CD4-positive, alpha-beta T cell (primary cell): ENCODE data around the gene TEX19. TPM values are rescaled to one million over a fixed set of nuclear protein-coding genes. Genes with fewer than 3 reads are reported as not detected.
"Not testable (repeated sequence)": the region's sequence is repeated elsewhere in the genome, so short reads cannot be mapped to it uniquely, and the experiment has no call there.

Source experiments
- ATAC-seq: fragments of 200-7000 bp; cut with Tn5 transposase; one replicate; pipeline ENCODE4 v1.10.0; 2022; ENCODE audit warnings: mild to moderate bottlenecking; ENCODE audit not compliant: poor library complexity
- CTCF ChIA-PET: fragments of 350-600 bp; sonication (Branson Sonifier 250); formaldehyde crosslinking; loops from one replicate; lab custom pipeline; 2021; ENCODE audit warnings: antibody characterized with exemption, inconsistent platforms; lab: Charles Lee
- POLR2A ChIA-PET: fragments of 350-600 bp; sonication (Branson Sonifier 250); formaldehyde crosslinking; loops from one replicate; lab custom pipeline; 2021; ENCODE audit warnings: antibody characterized with exemption, inconsistent platforms; lab: Charles Lee
- DNase-seq, 14 experiments: peaks; one replicate each; pipeline ENCODE4 v3.0.0-alpha.2; 2013 to 2020; ENCODE audit warnings: mixed read lengths in 2 of 14
- H3K27ac ChIP-seq, 2 donors: one replicate each; pipeline versions ENCODE4 v1.5.1 to v1.7.0; 2013; ENCODE audit warnings: low read length in 2 of 2, low read depth in 1 of 2, mild to moderate bottlenecking in 1 of 2
- H3K27me3 ChIP-seq, 2 experiments: 1 replicate in 1 of 2; 2 replicates in 1 of 2; pipeline versions ENCODE4 v1.6.1 to v1.7.0; 2013; ENCODE audit warnings: low read length in 2 of 2, control low read depth in 1 of 2, mild to moderate bottlenecking in 1 of 2, moderate library complexity in 1 of 2; ENCODE audit not compliant: insufficient read depth in 2 of 2, control insufficient read depth in 1 of 2
- H3K36me3 ChIP-seq: one replicate; pipeline ENCODE4 v1.6.1; 2013; ENCODE audit warnings: low read length, control low read depth; ENCODE audit not compliant: insufficient read depth
- H3K4me1 ChIP-seq: one replicate; pipeline ENCODE4 v1.6.1; 2013; ENCODE audit warnings: low read length, control low read depth; ENCODE audit not compliant: insufficient read depth
- H3K4me3 ChIP-seq: one replicate; pipeline ENCODE4 v1.5.1; 2013; ENCODE audit warnings: mild to moderate bottlenecking, low read length, moderate library complexity
- H3K9me3 ChIP-seq, 2 experiments: 1 replicate in 1 of 2; 2 replicates in 1 of 2; pipeline versions ENCODE4 v1.6.1 to v1.7.0; 2013; ENCODE audit warnings: low read length in 2 of 2, mild to moderate bottlenecking in 2 of 2, control low read depth in 1 of 2, moderate library complexity in 1 of 2; ENCODE audit not compliant: control insufficient read depth in 1 of 2, insufficient read depth in 1 of 2
- H3K27ac Mint-ChIP-seq: one replicate; pipeline ENCODE4 v1.8.0; 2020; ENCODE audit warnings: mixed read lengths
- H3K27me3 Mint-ChIP-seq: one replicate; pipeline ENCODE4 v1.8.0; 2021; ENCODE audit warnings: mixed read lengths
- H3K36me3 Mint-ChIP-seq: one replicate; pipeline ENCODE4 v1.8.0; 2021; ENCODE audit warnings: low read depth, mixed read lengths
- H3K4me1 Mint-ChIP-seq: one replicate; pipeline ENCODE4 v1.8.0; 2021; ENCODE audit warnings: low read depth, mixed read lengths
- H3K4me3 Mint-ChIP-seq: one replicate; pipeline ENCODE4 v1.8.0; 2020; ENCODE audit warnings: mild to moderate bottlenecking, mixed read lengths
- H3K9me3 Mint-ChIP-seq: one replicate; pipeline ENCODE4 v1.8.0; 2020; ENCODE audit warnings: mixed read lengths
- CTCF ChIP-seq: fragments of 200-600 bp; IDR thresholded peaks from one replicate; pipeline ENCODE4 v1.8.0; 2022; ENCODE audit warnings: antibody characterized with exemption, mild to moderate bottlenecking
- intact Hi-C, 2 experiments: fragments of 100-400 bp; cut with DNase I in 1 of 2; cut with micrococcal nuclease in 1 of 2; formaldehyde crosslinking; loops; one replicate each; pipeline versions ENCODE4 v1.15.1 to v1.9.0; 2023 to 2025; cut with DNase I, micrococcal nuclease
- total RNA-seq, 174 experiments: library from RNA in 2 of 174; stranded (reverse) in 2 of 174; gene quantifications; one replicate each; pipeline ENCODE4 v1.2.3 and lab custom pipeline; 2021 to 2026

Gene TEX19
- total RNA-seq, 2 experiments from 2014 or later: not detected

GRCh38 chr17:82372249-82373071 is 13.4 kb downstream of the TEX19 start:
- H3K27ac ChIP-seq: no peak overlapping the region
- Mint-ChIP-seq H3K27me3 (peaks cover 58% of the 10 kb centered on the region), H3K4me3 (peak overlapping the region; percentile 42), H3K9me3 (no peaks in the 10 kb centered on the region), H3K4me1 (peaks cover 10% of the 10 kb centered on the region), H3K27ac (no peak overlapping the region), H3K36me3 (no peaks in the 10 kb centered on the region)
- no peak for TF ChIP-seq CTCF
- POLR2A ChIA-PET: no interaction called here
- CTCF ChIA-PET: no interaction called here
- H3K27me3 ChIP-seq: peaks cover 44 to 46% of the 10 kb centered on the region in 2 experiments
- DNase-seq (no peak), ATAC-seq (no peak)
- H3K4me3 ChIP-seq: no peak overlapping the region
- intact Hi-C loops: no loop called here
- H3K36me3 ChIP-seq: no peaks in the 10 kb centered on the region
- peaks cover 0 to 24% of the 10 kb centered on the region in 2 experiments for H3K9me3 ChIP-seq
- peaks cover 22% of the 10 kb centered on the region for H3K4me1 ChIP-seq

GRCh38 chr17:82373072-82373452 is 14.0 kb downstream of the TEX19 start:
- Mint-ChIP-seq H3K4me3 (peak overlapping the region; percentile 3), H3K27me3 (peaks cover 54% of the 10 kb centered on the region)
- DNase-seq, H3K27ac ChIP-seq, H3K9me3 Mint-ChIP-seq, H3K27ac Mint-ChIP-seq, H3K36me3 Mint-ChIP-seq, H3K36me3 ChIP-seq, H3K4me1 Mint-ChIP-seq, H3K4me3 ChIP-seq, POLR2A ChIA-PET, intact Hi-C loops, ATAC-seq, CTCF ChIA-PET: not testable (repeated sequence)
- Histone ChIP-seq H3K9me3 (peaks cover 0 to 24% of the 10 kb centered on the region in 2 experiments), H3K27me3 (peaks cover 43 to 44% of the 10 kb centered on the region in 2 experiments), H3K4me1 (peaks cover 22% of the 10 kb centered on the region)

- intact Hi-C loops: no loop called here
- no peak for TF ChIP-seq CTCF
- Histone ChIP-seq H3K4me3 (no peak overlapping the region), H3K27me3 (peaks cover 45 to 50% of the 10 kb centered on the region in 2 experiments), H3K4me1 (peaks cover 22% of the 10 kb centered on the region), H3K9me3 (peaks cover 0 to 30% of the 10 kb centered on the region in 2 experiments), H3K27ac (no peak overlapping the region), H3K36me3 (no peaks in the 10 kb centered on the region)
- Mint-ChIP-seq H3K4me1 (peaks cover 10% of the 10 kb centered on the region), H3K36me3 (no peaks in the 10 kb centered on the region), H3K4me3 (no peak overlapping the region), H3K9me3 (no peaks in the 10 kb centered on the region), H3K27me3 (peaks cover 54% of the 10 kb centered on the region), H3K27ac (no peak overlapping the region)
- POLR2A ChIA-PET: no interaction called here
- CTCF ChIA-PET: no interaction called here
- DNase-seq: no peak
- ATAC-seq: no peak
Measured at GRCh38 chr17:82373731-82374625, 14.9 kb downstream of the TEX19 start.
